HG03469 (cell line): Measurements from ENCODE around the gene SLIT3.

Source experiments
- ATAC-seq: cut with Tn5 transposase; IDR thresholded peaks from one replicate; pipeline ENCODE4 v1.9.1; 2021; ENCODE audit warnings: mild to moderate bottlenecking, moderate library complexity, moderate number of reproducible peaks; ENCODE audit not compliant: unreplicated experiment

SLIT3 gene

DNA sequence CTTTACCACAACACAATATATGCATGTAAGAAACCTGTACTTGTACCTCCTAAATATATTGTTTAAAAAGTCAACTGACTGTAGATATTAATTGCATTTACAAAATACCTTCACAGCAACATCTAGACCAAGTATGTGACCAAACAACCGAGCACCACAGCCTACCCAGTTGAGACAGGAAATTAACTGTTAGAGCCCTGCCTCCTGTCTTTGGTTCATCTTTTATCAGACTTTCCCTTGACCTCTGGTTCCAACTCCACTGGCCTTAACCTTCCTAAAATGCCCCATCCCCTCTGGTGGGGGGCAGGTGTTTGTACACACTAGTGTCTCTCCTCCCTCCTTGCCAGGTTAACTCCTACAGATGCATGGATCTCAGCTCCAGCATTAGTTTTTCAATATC lies 566.8 kb downstream of the SLIT3 start:
- no peak for ATAC-seq

GRCh38 chr5:168728546-168729211 lies 572.3 kb downstream of the SLIT3 start:
- no peak for ATAC-seq

DNA sequence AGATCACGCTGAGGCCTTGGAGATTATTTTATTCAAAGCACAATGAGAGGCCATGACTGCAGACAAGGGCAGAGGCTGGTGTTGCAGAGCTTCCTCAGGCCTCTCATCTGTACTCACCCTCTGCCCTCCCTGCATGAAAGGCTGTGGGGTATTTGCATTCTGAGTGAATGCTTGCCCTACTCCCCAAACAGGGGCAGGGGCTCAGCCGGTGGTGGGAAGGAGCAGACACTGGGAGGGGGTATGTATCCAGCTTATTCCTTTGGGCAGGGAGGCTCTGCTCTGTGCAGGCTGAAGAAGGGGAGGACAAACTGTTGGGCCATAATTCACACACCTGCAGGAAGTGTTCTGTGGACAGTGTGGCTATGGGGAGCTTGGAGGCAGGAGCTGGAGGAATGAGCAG lies 573.4 kb downstream of the SLIT3 start:
- no peak for ATAC-seq

GRCh38 chr5:168726342-168726741 lies 574.6 kb downstream of the SLIT3 start:
- ATAC-seq = no peak

DNA sequence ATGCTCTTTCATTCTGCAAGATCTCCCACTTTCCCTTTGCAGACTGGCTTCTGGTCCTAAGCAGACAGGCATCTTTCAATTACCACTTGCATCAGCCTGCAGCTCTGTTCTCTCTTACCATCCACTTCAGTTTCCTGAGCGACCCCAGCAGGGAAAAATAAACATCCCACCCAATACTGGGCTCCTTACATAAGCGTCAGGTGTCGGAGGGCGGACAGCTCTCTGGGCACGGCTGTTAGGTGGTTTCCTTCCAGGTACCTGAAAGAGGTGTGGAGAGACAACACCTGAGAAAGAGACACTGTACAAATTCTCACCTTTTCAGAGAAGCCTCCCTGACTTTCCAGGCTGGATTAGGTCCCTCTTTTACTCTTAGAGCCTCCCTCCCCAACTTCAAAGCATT lies 576.7 kb downstream of the SLIT3 start:
- ATAC-seq = no peak

DNA sequence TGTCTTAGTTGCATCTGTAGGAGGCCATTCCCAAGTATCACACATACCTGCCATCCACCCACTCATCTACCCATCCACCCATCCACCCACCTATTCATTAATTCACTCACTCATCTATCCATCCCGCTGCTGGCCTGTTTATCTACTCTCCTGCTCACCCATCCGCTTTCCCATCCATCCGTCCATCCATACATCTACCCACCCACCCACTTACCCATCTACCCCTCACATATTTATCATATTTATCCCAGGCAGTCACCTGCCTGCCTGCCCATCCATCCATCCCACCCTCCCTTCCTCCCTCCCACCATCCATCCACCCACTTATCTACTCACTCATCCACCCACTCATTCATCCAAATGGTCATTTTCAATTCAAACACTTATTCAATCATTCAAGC lies 577.9 kb downstream of the SLIT3 start:
- ATAC-seq = no peak

DNA sequence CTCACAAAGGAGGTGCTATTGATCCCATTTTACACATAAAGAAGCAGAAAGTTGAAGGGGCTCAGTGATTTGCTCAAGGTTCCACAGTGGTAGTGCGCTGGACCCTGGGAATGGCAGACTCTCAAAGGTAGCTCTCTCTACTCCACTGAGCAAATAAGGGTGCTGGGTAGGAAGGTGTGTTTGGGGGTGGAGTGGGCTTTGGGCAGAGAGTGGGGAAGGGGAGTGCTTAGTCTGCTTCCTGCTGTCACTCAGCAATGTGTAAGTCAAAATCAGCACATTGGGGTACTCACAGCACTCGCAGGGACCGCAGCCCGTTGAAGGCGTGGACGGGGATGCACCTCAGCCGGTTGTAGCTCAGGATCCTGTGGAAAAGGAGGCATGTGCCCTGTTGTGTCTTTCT lies 579.0 kb downstream of the SLIT3 start:
- ATAC-seq = no peak

DNA sequence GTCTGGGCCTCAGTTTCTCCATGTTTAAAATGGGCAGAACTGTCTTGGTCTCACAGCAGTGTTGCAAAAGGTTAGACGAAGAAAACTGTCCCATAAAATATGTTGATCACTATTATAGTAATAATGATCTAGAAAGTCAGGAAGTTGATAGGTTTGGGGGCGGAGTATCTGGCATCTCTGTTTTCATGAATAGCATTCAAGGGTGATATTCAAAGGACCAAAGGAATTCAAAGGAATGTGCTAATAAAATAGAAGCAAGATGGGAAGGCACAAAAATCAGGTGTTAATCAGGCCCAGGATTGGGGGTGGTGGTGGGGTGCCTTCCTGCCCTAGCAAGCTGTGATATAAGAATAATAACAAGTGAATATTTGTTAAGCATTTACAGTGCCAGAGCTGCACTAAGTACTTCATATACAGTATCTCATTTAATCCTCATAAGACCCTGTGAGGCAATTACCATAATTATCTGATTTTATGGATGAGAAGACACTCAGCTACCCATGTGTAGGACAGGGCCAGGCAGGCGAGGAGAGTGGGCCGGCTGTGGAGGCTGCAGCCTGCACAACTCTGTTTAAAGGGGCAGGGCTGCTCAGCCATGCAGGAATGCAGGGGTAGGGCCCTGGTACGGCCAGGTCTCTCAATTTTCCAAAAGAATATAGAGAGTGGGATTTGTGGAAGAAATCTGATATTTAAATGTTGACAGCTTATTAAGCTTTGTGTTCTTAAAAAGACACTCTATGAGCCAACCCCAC lies 579.8 kb downstream of the SLIT3 start:
- no peak for ATAC-seq

- ATAC-seq = no peak
These were observed 580.4 kb downstream of the SLIT3 start for GRCh38 chr5:168720575-168720974.

GRCh38 chr5:168714046-168714445 lies 586.9 kb downstream of the SLIT3 start:
- peak; percentile 70 for ATAC-seq

DNA sequence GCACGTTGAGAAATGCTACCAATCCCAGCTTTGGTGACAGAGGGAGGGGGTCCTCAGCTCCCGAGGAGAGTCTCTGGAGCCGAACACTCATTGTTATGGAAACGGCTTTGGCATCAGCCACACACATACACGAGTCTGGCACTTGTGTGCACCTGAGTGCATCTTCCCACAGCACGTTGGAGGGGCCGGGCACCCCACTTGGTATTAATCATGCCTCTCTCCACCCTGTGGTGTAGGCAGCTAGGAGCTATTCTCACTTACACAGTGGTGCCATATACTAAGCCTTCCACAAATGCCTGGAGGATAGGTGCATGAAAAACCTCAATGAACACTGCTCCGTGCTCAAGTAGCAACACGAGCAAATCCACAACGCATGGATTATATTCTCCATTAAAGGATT lies 587.9 kb downstream of the SLIT3 start:
- no peak for ATAC-seq

DNA sequence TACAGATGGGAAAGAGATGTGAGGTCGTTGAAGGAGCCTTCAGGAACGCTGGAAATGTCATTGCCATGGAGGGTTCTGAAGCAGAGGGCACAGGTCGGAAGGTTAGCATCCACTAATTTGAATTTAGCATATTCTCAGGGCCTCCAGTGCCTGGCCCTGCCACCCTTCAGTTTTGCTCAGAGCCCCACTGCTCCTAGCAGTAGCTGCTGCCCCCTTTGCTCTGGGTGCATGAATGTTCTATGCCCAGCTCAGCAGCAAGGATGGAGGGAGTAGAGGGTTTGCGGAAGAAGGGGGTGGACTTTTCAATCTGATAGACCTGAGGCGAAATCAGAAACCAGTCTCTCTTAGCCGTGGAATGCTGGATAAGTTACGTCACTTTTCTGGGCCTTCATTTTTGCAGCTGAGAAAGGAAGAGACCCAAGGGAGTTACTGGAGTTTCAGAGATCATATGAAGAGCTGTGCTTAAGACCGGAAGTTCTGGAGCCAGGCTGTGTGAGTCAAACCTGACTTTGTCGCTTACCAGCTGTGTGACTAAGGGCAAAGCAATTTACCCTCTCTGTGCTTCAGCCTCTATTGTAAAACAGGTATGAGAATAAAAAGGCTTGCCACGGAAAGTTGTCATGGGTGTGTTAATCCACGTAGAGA lies 588.5 kb downstream of the SLIT3 start:
- ATAC-seq = peak; percentile 40

DNA sequence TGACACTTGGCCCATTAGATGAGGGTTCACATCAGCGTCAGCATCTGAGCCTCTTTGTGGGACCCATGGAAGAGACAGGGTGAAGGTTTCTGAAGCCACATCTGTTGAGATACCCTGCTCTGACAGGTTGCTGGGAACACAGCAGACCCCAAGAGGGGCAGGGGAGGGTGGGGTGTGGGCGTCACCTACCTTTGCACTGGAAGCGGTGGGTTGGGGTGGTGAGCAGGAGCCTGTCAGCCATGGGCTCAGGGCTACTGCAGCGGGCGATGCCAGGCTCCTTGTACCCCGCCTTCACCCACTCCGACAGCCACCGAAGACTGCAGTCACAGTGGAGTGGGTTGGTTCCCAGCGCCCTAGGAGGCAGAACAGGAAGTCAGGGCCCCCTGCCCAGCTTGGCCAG lies 590.2 kb downstream of the SLIT3 start:
- no peak for ATAC-seq

DNA sequence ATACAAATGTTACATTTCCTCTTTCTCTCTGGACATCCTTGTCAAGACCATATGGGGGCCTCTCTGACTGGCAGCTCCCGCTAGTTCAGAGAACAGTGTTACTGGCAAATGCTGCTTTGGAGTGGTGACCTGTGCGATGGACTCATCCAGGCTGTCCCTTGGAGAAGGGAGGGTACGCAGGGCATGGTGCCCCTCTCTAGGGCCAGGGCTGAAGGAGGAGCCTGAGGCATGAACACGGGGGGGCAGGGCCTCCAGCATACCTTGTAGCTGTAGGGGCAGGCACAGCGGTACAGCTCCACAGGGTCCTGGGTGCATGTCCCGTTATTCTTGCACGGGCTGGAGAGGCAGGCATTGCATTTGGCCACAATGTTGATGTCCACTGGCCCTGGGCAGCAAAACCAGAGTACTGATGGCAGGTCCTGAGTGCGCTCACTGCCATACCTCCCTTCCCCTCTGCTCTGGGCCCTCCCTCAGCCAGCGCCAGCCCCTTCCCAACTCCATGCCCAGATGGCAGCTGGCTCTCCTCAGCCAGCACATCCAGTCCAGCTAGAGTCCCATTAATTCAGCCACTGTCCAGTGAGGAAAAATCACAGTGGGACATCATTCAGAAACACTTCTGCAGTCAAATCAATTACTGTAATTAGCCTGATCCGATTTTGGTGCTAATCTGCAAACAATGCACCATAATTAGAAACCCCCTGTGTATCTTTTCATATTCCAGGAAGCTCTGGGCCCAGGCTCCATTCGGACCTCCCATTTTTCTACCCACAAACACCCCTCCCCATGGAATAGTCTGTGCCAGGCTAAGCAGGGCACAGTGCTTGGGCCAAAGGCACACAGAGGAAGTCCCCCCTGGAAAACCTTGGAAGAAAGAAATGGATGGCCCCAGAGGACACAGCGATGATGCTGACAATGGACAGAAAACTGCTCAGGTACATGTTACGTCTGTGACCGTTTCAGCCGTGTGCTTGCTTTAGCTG lies 592.9 kb downstream of the SLIT3 start:
- ATAC-seq = no peak

DNA sequence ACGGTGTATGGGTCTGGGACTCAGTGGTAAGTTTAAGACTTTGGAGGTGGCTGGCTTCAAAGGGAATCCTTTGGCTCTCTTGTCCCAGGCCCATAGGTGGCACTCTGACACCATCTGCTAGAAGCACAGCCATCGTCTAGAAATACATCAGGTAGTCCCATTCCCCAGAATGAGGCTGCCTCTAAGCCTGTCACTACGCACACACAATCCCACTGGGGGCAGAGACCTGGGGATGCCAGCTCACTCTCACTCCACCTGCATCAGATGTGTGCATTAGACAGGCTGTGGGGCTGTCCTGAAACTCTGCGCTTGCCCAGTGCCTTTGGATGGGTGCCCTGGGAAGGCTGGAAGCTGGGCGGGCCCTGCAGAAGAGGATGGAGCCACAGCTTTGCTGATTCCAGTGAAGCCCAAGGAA lies 594.3 kb downstream of the SLIT3 start:
- ATAC-seq = no peak

DNA sequence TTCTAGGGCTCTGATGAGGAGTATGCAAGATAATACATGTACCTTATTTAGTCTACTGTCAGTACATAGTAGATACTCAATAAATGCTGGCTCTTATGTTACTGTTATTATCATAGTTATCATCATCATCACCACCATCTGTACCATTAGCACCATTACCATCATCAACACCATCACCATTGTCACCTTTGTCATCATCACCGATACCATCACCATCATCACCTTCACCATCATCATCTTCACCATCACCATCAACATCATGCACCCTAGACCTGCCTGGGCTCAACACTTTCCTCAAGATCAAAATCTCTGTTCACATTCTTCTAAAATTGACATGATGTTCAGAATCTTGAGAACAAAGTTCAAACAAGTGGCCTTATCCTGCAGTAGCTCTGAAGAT lies 595.6 kb downstream of the SLIT3 start:
- no peak for ATAC-seq

DNA sequence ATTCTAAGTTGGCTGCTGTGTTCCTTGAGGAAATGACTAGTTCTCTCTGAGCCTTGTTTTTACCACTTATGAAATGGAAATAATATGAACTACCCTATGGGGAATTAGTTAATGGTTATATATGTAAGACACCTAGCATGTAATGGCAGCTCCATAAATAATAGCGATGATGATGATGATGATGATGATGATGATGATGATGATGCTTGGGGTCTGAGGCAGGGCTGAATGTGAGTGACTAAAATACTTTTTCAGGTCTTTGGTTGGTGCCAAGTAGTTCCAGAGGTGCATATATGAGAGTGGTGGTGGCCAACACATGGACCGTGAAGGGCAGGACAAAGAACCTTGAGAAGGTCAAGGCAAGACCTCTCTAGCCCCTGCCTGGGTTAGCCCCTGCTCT lies 598.4 kb downstream of the SLIT3 start:
- no peak for ATAC-seq

GRCh38 chr5:168701641-168702040 lies 599.3 kb downstream of the SLIT3 start:
- no peak for ATAC-seq

DNA sequence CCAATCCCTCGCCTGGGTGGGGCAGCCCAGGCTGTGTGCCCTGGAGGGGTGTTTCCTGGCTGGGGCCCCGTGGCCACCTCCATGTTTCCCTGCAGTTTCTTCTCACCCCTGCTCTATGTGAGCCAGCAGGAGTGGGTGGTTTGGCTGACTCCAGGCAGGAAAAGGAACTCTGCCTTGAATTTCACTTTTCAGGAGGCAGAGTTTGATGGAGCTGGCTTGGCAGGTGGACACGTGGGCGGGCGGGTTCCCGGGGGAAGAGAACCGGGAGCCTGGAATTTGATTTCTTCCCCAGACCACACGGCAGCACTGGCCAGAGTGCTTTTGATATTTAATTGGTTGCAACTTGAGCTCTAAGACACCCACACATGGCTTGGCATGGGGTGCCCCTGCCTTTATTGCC lies 601.9 kb downstream of the SLIT3 start:
- ATAC-seq = no peak

DNA sequence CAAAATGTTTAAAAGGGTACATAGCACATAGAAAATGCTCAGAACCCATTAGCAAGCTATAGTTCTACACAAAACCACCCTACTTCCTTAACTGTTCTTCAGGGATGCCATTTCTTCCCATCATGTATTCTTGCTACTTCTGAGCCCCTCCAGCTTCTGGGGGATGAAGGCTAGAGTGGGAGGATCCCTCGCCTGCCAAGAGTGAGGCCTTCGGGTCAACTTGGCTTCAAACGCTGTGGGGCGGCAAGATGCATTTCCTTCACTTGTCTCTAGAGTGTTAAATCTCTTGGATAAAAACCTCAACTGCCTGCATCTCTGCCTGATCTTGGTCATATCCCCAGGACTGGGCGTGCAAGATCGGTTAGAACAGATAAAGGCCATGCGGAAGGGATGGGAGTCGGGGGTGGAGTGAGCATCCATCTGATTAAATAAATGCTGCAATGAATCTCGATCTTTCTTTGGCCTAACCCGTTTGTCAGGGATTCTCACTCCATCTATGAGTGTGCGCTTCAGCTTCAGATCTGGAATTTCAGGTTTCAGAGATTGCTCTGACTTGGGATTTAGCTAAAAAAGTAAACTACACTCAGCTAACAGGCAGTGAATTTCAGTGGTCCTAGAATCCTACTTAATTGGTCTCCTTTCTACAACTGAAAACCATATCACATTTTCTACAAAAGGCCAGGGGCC lies 603.8 kb downstream of the SLIT3 start:
- no peak for ATAC-seq
